ENCODE results near the gene IL31.
A peak's percentile ranks its signal among the peaks of the same experiment; 100 is the strongest.

Gene IL31

DNA sequence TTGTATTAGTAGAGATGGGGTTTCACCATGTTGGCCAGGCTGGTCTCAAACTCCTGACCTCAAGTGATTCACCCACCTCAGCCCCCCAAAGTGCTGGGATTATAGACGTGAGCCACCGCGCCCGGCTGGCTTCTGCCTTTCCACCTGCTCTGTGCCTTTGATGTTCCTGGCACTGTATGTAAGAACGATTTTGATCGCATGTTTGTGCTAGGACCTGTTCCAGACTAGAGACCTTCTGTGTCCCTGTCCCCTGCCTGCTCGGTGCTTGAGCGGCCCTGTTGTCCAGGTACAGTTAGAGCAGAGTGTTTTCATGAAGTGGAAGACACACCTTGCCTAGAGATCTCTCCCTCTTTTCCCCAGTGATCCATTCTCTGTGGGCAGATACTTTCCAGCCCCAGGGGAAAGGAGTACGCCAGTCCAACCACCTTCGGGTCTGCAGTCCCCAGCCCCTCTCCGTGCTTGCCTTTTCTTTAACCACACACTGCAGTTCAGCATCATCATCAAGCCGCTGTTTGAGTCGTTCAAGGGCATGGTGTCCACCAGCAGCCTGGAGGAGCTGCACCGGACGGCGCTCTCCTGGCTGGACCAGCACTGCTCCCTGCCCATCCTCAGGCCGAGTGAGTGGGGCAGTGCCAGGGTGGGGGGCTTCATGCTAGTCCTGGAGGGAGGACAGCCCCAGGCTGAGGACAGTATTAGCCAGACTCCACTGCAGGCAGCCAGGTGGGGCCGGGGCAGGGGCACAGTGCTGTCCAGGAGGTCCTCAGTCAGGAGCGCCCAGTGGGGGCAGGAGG lies 33.4 kb downstream of the IL31 start:
- TF ChIP-seq, protein P1, sequence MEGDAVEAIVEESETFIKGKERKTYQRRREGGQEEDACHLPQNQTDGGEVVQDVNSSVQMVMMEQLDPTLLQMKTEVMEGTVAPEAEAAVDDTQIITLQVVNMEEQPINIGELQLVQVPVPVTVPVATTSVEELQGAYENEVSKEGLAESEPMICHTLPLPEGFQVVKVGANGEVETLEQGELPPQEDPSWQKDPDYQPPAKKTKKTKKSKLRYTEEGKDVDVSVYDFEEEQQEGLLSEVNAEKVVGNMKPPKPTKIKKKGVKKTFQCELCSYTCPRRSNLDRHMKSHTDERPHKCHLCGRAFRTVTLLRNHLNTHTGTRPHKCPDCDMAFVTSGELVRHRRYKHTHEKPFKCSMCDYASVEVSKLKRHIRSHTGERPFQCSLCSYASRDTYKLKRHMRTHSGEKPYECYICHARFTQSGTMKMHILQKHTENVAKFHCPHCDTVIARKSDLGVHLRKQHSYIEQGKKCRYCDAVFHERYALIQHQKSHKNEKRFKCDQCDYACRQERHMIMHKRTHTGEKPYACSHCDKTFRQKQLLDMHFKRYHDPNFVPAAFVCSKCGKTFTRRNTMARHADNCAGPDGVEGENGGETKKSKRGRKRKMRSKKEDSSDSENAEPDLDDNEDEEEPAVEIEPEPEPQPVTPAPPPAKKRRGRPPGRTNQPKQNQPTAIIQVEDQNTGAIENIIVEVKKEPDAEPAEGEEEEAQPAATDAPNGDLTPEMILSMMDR (IDR thresholded peaks at IDR 0.05): no peak

GRCh38 chr12:122139941-122140340 lies 34.1 kb downstream of the IL31 start:
- Histone ChIP-seq H3K36me3 (ENCODE audit: control insufficient read depth, insufficient read depth, low read length) (no peaks in the 10 kb centered on the region), H3K4me3 (ENCODE audit: low read depth, low read length) (no peak overlapping the region), H3K4me2 (ENCODE audit: low read length) (no peak overlapping the region), H3K27ac (no peak overlapping the region), H3K4me1 (peaks cover 9% of the 10 kb centered on the region), H3K9ac (no peak overlapping the region), H2AFZ (no peak overlapping the region), H3K27me3 (ENCODE audit: control insufficient read depth, insufficient read depth, low read length) (no peaks in the 10 kb centered on the region), H3K79me2 (peaks cover 2% of the 10 kb centered on the region), H3K9me3 (ENCODE audit: control insufficient read depth, low read length) (no peaks in the 10 kb centered on the region)
- TF ChIP-seq, protein P1 (IDR thresholded peaks at IDR 0.05): no peak

More for the DNA sequence above, 33.4 kb downstream of the IL31 start:
- H3K36me3 ChIP-seq (ENCODE audit: control insufficient read depth, insufficient read depth, low read length): no peaks in the 10 kb centered on the region
- H3K9ac ChIP-seq: no peak overlapping the region
- no peak overlapping the region for H2AFZ ChIP-seq
- H3K27ac ChIP-seq: no peak overlapping the region
- H3K4me1 ChIP-seq: peaks cover 9% of the 10 kb centered on the region
- no peak overlapping the region for H3K4me2 ChIP-seq (ENCODE audit: low read length)
- peaks cover 2% of the 10 kb centered on the region for H3K79me2 ChIP-seq
- H3K9me3 ChIP-seq (ENCODE audit: control insufficient read depth, low read length): no peaks in the 10 kb centered on the region
- H3K27me3 ChIP-seq (ENCODE audit: control insufficient read depth, insufficient read depth, low read length): no peaks in the 10 kb centered on the region
- H3K4me3 ChIP-seq (ENCODE audit: low read depth, low read length): no peak overlapping the region

- Histone ChIP-seq H3K9ac (no peak overlapping the region), H3K36me3 (ENCODE audit: control insufficient read depth, insufficient read depth, low read length) (no peaks in the 10 kb centered on the region), H3K4me3 (ENCODE audit: low read depth, low read length) (no peak overlapping the region), H3K4me1 (peaks cover 9% of the 10 kb centered on the region), H3K27ac (no peak overlapping the region), H3K9me3 (ENCODE audit: control insufficient read depth, low read length) (no peaks in the 10 kb centered on the region), H3K79me2 (peaks cover 2% of the 10 kb centered on the region), H3K4me2 (ENCODE audit: low read length) (no peak overlapping the region), H3K27me3 (ENCODE audit: control insufficient read depth, insufficient read depth, low read length) (no peaks in the 10 kb centered on the region), H2AFZ (no peak overlapping the region)
- TF ChIP-seq, protein P1 (IDR thresholded peaks at IDR 0.05): no peak
Measured at GRCh38 chr12:122139266-122139665, 34.8 kb downstream of the IL31 start.

DNA sequence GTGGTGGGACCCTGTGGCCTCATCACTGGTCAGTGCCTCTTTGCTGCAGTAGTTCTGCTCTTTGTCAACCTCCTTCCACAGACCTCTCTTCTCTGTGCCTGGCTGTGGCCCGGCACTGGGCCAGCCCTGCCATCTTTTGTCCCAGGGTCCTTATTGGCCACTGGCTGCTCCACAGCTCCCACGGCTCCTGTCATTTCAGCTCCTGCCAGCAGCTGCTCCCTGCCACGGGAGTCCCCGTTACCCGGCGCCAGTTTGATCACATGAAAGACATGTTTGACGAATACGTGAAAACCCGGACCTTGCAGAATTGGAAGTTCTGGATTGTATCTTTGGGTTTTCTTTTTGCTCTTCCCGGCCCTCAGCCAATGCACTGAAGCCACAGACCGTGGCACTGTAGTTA lies 35.4 kb downstream of the IL31 start:
- Histone ChIP-seq H3K4me2 (ENCODE audit: low read length) (no peak overlapping the region), H3K4me1 (peaks cover 9% of the 10 kb centered on the region), H3K9me3 (ENCODE audit: control insufficient read depth, low read length) (no peaks in the 10 kb centered on the region), H3K27ac (no peak overlapping the region), H3K36me3 (ENCODE audit: control insufficient read depth, insufficient read depth, low read length) (no peaks in the 10 kb centered on the region), H3K27me3 (ENCODE audit: control insufficient read depth, insufficient read depth, low read length) (no peaks in the 10 kb centered on the region), H3K79me2 (peaks cover 2% of the 10 kb centered on the region), H2AFZ (no peak overlapping the region), H3K9ac (no peak overlapping the region), H3K4me3 (ENCODE audit: low read depth, low read length) (no peak overlapping the region)
- TF ChIP-seq, protein P1 (IDR thresholded peaks at IDR 0.05): no peak

GRCh38 chr12:122138181-122138580 lies 35.8 kb downstream of the IL31 start:
- Histone ChIP-seq H3K9ac (no peak overlapping the region), H3K27ac (peak overlapping the region; percentile 12), H3K4me2 (ENCODE audit: low read length) (no peak overlapping the region), H3K4me3 (ENCODE audit: low read depth, low read length) (no peak overlapping the region), H3K4me1 (peaks cover 9% of the 10 kb centered on the region), H3K9me3 (ENCODE audit: control insufficient read depth, low read length) (no peaks in the 10 kb centered on the region), H3K27me3 (ENCODE audit: control insufficient read depth, insufficient read depth, low read length) (no peaks in the 10 kb centered on the region), H2AFZ (no peak overlapping the region), H3K79me2 (peaks cover 2% of the 10 kb centered on the region), H3K36me3 (ENCODE audit: control insufficient read depth, insufficient read depth, low read length) (no peaks in the 10 kb centered on the region)
- TF ChIP-seq, protein P1 (IDR thresholded peaks at IDR 0.05): no peak
